ENCODE results near the gene IKBKE.

Gene IKBKE

GRCh38 chr1:206504363-206504713 lies 34.1 kb downstream of the IKBKE start:
- Histone ChIP-seq H3K36me3 (ENCODE audit: control insufficient read depth, insufficient read depth, low read length) (no peaks in the 10 kb centered on the region), H3K4me1 (peaks cover 6% of the 10 kb centered on the region), H2AFZ (no peak overlapping the region), H3K9me3 (ENCODE audit: control insufficient read depth, low read length) (no peaks in the 10 kb centered on the region), H3K27me3 (ENCODE audit: control insufficient read depth, insufficient read depth, low read length) (no peaks in the 10 kb centered on the region), H3K9ac (no peak overlapping the region), H3K4me2 (ENCODE audit: low read length) (no peak overlapping the region), H3K27ac (no peak overlapping the region), H3K79me2 (no peaks in the 10 kb centered on the region), H3K4me3 (ENCODE audit: low read depth, low read length) (no peak overlapping the region)
- TF ChIP-seq, protein P1, sequence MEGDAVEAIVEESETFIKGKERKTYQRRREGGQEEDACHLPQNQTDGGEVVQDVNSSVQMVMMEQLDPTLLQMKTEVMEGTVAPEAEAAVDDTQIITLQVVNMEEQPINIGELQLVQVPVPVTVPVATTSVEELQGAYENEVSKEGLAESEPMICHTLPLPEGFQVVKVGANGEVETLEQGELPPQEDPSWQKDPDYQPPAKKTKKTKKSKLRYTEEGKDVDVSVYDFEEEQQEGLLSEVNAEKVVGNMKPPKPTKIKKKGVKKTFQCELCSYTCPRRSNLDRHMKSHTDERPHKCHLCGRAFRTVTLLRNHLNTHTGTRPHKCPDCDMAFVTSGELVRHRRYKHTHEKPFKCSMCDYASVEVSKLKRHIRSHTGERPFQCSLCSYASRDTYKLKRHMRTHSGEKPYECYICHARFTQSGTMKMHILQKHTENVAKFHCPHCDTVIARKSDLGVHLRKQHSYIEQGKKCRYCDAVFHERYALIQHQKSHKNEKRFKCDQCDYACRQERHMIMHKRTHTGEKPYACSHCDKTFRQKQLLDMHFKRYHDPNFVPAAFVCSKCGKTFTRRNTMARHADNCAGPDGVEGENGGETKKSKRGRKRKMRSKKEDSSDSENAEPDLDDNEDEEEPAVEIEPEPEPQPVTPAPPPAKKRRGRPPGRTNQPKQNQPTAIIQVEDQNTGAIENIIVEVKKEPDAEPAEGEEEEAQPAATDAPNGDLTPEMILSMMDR (IDR thresholded peaks at IDR 0.05): no peak

GRCh38 chr1:206505702-206506355 lies 35.6 kb downstream of the IKBKE start:
- H3K9ac ChIP-seq: no peak overlapping the region

DNA sequence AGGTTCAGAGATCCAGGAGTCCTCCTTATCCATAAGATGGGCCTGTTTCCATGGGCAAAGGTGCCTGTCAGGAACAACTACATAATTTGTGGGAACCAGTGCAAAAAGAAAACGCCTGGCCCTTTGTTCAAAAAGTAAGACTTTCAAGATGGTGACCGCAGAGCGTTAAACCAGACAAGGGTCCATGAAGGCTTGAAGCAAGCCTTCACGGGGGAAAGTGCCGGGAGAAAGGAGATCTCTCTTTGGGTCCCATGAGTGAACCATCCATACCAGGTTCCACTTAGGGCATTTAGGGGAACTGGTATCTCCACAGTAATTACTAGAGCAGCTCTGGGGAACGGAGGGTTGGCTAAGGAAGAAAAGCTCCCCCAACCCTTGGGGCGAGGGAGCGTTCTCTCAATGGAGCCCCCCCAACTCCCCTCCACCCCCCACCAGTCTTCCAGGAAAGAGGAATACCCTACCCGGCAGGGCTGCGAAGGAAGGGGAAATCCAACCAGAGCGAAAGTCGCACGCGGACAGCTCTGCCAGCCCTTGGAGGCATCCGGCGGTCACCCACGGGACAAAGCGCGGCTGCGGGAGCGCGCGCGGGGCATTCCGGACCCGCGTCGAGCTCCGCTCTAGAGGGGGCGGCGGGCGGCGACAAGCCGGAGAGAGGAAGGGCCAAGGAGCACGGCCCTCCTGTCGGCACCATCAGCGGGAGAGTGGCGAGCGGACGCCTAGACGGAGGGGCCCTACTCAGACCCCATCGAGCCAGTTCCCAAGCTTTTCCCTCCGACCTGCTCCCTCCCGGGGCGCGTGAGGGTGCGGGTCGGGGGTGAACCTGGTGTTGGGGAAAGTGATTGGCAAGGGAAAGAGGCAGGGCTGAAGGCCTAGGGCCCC lies 36.4 kb downstream of the IKBKE start:
- no peaks in the 10 kb centered on the region for H3K79me2 ChIP-seq
- no peaks in the 10 kb centered on the region for H3K9me3 ChIP-seq (ENCODE audit: control insufficient read depth, low read length)
- H3K4me2 ChIP-seq (ENCODE audit: low read length): peak overlapping the region; percentile 76
- TF ChIP-seq, protein P1 (IDR thresholded peaks at IDR 0.05): no peak
- H3K36me3 ChIP-seq (ENCODE audit: control insufficient read depth, insufficient read depth, low read length): no peaks in the 10 kb centered on the region
- no peaks in the 10 kb centered on the region for H3K27me3 ChIP-seq (ENCODE audit: control insufficient read depth, insufficient read depth, low read length)
- peak overlapping the region; percentile 86 for H2AFZ ChIP-seq
- no peak overlapping the region for H3K9ac ChIP-seq
- peaks cover 2% of the 10 kb centered on the region for H3K4me1 ChIP-seq
- H3K4me3 ChIP-seq (ENCODE audit: low read depth, low read length): peak overlapping the region; percentile 56
- H3K27ac ChIP-seq: no peak overlapping the region

More at GRCh38 chr1:206505702-206506355, 35.6 kb downstream of the IKBKE start:
- TF ChIP-seq, protein P1 (IDR thresholded peaks at IDR 0.05): no peak
- no peak overlapping the region for H2AFZ ChIP-seq
- H3K27me3 ChIP-seq (ENCODE audit: control insufficient read depth, insufficient read depth, low read length): no peaks in the 10 kb centered on the region
- no peak overlapping the region for H3K27ac ChIP-seq
- H3K79me2 ChIP-seq: no peaks in the 10 kb centered on the region
- H3K9me3 ChIP-seq (ENCODE audit: control insufficient read depth, low read length): no peaks in the 10 kb centered on the region
- peaks cover 5% of the 10 kb centered on the region for H3K4me1 ChIP-seq
- H3K36me3 ChIP-seq (ENCODE audit: control insufficient read depth, insufficient read depth, low read length): no peaks in the 10 kb centered on the region
- no peak overlapping the region for H3K4me3 ChIP-seq (ENCODE audit: low read depth, low read length)
- no peak overlapping the region for H3K4me2 ChIP-seq (ENCODE audit: low read length)

GRCh38 chr1:206507284-206508129 lies 37.2 kb downstream of the IKBKE start, which contains the start of gene RASSF5:
Gene RASSF5, plus strand, starts transcription at chr1:206507531. Its CDS starts 72 bp downstream, at chr1:206507603.
- peak within 1 kb of the TSS; percentile 86 for H2AFZ ChIP-seq
- H3K27ac ChIP-seq: no peak within 1 kb of the TSS
- peak within 1 kb of the TSS; percentile 56 for H3K4me3 ChIP-seq (ENCODE audit: low read depth, low read length)
- TF ChIP-seq, protein P1 (IDR thresholded peaks at IDR 0.05): no peak
- no peaks in the 10 kb centered on the region for H3K79me2 ChIP-seq
- no peaks in the 10 kb centered on the region for H3K36me3 ChIP-seq (ENCODE audit: control insufficient read depth, insufficient read depth, low read length)
- no peaks in the 10 kb centered on the region for H3K9me3 ChIP-seq (ENCODE audit: control insufficient read depth, low read length)
- peak within 1 kb of the TSS; percentile 76 for H3K4me2 ChIP-seq (ENCODE audit: low read length)
- peaks cover 2% of the 10 kb centered on the region for H3K4me1 ChIP-seq
- no peak within 1 kb of the TSS for H3K9ac ChIP-seq
- H3K27me3 ChIP-seq (ENCODE audit: control insufficient read depth, insufficient read depth, low read length): no peaks in the 10 kb centered on the region

Measured in parathyroid adenoma (tissue), 2 donors.